Thyroid gland (tissue), 4 donors: ENCODE data around the gene DKK1.

ENCODE experiments used
- POLR2A ChIP-seq, 2 donors: fragments of 450-650 bp; IDR thresholded peaks; one replicate each; pipeline ENCODE4 v1.6.1; 2017; ENCODE audit warnings: antibody characterized with exemption in 2 of 2, mild to moderate bottlenecking in 2 of 2, moderate library complexity in 1 of 2
- TF ChIP-seq, protein P1 (sequence below), 6 experiments: fragments of 200-600 bp in 3 of 6; fragments of 450-650 bp in 3 of 6; sonication (generic) in 3 of 6; IDR thresholded peaks; one replicate each; pipeline ENCODE4 v1.5.1; 2016 to 2019; ENCODE audit warnings: antibody characterized with exemption in 6 of 6, mild to moderate bottlenecking in 2 of 6, inconsistent platforms in 1 of 6, moderate library complexity in 1 of 6

- no peak for TF ChIP-seq POLR2A (IDR thresholded peaks at IDR 0.05)
- TF ChIP-seq, protein P1, sequence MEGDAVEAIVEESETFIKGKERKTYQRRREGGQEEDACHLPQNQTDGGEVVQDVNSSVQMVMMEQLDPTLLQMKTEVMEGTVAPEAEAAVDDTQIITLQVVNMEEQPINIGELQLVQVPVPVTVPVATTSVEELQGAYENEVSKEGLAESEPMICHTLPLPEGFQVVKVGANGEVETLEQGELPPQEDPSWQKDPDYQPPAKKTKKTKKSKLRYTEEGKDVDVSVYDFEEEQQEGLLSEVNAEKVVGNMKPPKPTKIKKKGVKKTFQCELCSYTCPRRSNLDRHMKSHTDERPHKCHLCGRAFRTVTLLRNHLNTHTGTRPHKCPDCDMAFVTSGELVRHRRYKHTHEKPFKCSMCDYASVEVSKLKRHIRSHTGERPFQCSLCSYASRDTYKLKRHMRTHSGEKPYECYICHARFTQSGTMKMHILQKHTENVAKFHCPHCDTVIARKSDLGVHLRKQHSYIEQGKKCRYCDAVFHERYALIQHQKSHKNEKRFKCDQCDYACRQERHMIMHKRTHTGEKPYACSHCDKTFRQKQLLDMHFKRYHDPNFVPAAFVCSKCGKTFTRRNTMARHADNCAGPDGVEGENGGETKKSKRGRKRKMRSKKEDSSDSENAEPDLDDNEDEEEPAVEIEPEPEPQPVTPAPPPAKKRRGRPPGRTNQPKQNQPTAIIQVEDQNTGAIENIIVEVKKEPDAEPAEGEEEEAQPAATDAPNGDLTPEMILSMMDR (IDR thresholded peaks at IDR 0.05): no peak
Measured at GRCh38 chr10:52318822-52319464, 4.9 kb downstream of the DKK1 start.
